Body of pancreas (tissue), 4 donors: ENCODE results near the gene RIN3. TPM values are rescaled to one million over a fixed set of nuclear protein-coding genes. Genes with fewer than 3 reads are reported as not detected.

Experiments
- ATAC-seq: fragments of 150-250 bp; one replicate; pipeline ENCODE4 v1.9.1; 2016
- DNase-seq, 4 donors: peaks; one replicate each; pipeline ENCODE4 v3.0.0-alpha.2; 2019
- H3K27ac ChIP-seq, 4 donors: fragments of 200-600 bp; sonication (generic); 1 replicate in 3 of 4; 2 replicates in 1 of 4; pipeline versions ENCODE4 v1.5.1 to v1.6.1; 2016 to 2019; ENCODE audit warnings: mild to moderate bottlenecking in 1 of 4, mixed read lengths in 1 of 4, moderate library complexity in 1 of 4
- H3K27me3 ChIP-seq, 2 donors: fragments of 200-600 bp; sonication (generic); one replicate each; pipeline ENCODE4 v1.6.0; 2016; ENCODE audit warnings: mild to moderate bottlenecking in 1 of 2
- H3K36me3 ChIP-seq, 2 donors: fragments of 200-600 bp; sonication (generic); replicated peaks in 1 of 2; 2 replicates each; pipeline ENCODE4 v1.5.1; 2016; ENCODE audit warnings: low read depth in 2 of 2; ENCODE audit not compliant: insufficient read depth in 1 of 2
- H3K4me1 ChIP-seq: fragments of 200-600 bp; sonication (generic); one replicate; pipeline ENCODE4 v1.6.0; 2016
- H3K4me3 ChIP-seq, 2 donors: fragments of 200-600 bp; sonication (generic); 1 replicate in 1 of 2; 2 replicates in 1 of 2; pipeline ENCODE4 v1.5.1; 2016 to 2019
- H3K9me3 ChIP-seq, 3 donors: fragments of 200-600 bp; sonication (generic); 1 replicate in 2 of 3; 2 replicates in 1 of 3; pipeline ENCODE4 v1.5.1; 2016
- POLR2A ChIP-seq, 3 donors: fragments of 450-650 bp; IDR thresholded peaks; one replicate each; pipeline ENCODE4 v1.6.1; 2016; ENCODE audit warnings: antibody characterized with exemption in 3 of 3, mild to moderate bottlenecking in 2 of 3
- WGBS, 2 donors: methylation state at CpG; one replicate each; pipeline ENCODE4 v1.1.5; 2017; 5-methylcytosine and 5-hydroxymethylcytosine counted together
- intact Hi-C: fragments of 100-400 bp; cut with DNase I; formaldehyde crosslinking; loops from one replicate; pipeline ENCODE4 v1.15.1; 2023
- total RNA-seq, 2 donors: library from RNA; depleted of rRNA; stranded (reverse); fragments of >200 nt; gene quantifications; one replicate each; pipeline ENCODE4 v1.1.0, GENCODE V29; 2016
- TF ChIP-seq, protein P1 (sequence below), 7 experiments: fragments of 450-650 bp in 4 of 7; fragments of 200-600 bp in 3 of 7; sonication (generic) in 3 of 7; IDR thresholded peaks; one replicate each; pipeline ENCODE4 v1.5.1; 2016 to 2019; ENCODE audit warnings: antibody characterized with exemption in 7 of 7

Gene RIN3
- total RNA-seq, 2 donors from 2014 or later: 2.6 to 3.3 TPM

DNA sequence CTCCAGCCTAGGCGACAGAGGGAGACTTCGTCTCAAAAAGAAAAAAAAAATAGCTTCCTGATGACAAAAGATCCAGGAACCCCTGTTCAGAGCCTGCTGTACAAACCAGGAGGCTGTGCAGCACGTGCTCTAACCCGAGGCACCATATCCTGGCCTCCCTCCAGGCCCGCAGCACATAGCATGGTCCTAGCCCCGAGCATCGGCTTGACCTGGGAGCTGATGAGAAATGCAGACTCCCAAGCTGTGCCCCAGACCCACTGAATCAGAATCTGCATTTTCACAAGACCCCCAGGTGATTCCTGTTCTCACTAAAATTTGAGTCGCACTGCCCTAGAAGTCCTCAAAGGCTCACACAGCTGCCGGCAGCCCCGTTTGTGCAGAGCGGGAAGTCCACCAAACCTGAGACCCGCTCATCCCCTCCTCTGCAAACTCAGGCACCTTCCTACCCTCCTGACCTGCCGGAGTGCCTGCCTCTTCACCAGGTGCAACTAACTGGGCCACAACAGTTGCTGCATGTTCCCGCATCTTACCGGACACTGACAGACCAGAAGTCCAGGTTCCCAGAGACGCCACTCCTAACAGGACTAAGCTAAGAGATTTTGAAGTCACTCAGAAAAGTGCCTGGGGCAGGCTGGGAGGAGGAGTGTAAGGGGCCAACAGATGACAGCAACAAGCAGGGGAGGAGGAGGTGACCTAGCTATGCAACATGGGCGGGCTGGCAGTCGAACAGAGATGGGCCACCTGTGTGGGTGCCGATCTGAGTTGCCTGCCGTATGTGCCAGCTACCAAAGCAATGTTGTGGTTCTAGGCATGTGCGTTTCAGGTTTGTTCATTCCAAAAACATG is 24.0 kb upstream of the RIN3 start:
- Histone ChIP-seq H3K4me1 (no peaks in the 10 kb centered on the region), H3K27me3 (no peaks in the 10 kb centered on the region), H3K36me3 (no peaks in the 10 kb centered on the region), H3K27ac (peak overlapping the region in 1 of 4 donors; percentile 37), H3K9me3 (no peaks in the 10 kb centered on the region), H3K4me3 (no peak overlapping the region)
- intact Hi-C loops: no loop called here
- 71 to 79% methylated on average over 21 of the region's 21 CpGs for WGBS, 2 donors
- DNase-seq: no peak
- no peak for ATAC-seq
- TF ChIP-seq POLR2A (IDR thresholded peaks at IDR 0.05): no peak
- TF ChIP-seq, protein P1, sequence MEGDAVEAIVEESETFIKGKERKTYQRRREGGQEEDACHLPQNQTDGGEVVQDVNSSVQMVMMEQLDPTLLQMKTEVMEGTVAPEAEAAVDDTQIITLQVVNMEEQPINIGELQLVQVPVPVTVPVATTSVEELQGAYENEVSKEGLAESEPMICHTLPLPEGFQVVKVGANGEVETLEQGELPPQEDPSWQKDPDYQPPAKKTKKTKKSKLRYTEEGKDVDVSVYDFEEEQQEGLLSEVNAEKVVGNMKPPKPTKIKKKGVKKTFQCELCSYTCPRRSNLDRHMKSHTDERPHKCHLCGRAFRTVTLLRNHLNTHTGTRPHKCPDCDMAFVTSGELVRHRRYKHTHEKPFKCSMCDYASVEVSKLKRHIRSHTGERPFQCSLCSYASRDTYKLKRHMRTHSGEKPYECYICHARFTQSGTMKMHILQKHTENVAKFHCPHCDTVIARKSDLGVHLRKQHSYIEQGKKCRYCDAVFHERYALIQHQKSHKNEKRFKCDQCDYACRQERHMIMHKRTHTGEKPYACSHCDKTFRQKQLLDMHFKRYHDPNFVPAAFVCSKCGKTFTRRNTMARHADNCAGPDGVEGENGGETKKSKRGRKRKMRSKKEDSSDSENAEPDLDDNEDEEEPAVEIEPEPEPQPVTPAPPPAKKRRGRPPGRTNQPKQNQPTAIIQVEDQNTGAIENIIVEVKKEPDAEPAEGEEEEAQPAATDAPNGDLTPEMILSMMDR (IDR thresholded peaks at IDR 0.05): no peak

DNA sequence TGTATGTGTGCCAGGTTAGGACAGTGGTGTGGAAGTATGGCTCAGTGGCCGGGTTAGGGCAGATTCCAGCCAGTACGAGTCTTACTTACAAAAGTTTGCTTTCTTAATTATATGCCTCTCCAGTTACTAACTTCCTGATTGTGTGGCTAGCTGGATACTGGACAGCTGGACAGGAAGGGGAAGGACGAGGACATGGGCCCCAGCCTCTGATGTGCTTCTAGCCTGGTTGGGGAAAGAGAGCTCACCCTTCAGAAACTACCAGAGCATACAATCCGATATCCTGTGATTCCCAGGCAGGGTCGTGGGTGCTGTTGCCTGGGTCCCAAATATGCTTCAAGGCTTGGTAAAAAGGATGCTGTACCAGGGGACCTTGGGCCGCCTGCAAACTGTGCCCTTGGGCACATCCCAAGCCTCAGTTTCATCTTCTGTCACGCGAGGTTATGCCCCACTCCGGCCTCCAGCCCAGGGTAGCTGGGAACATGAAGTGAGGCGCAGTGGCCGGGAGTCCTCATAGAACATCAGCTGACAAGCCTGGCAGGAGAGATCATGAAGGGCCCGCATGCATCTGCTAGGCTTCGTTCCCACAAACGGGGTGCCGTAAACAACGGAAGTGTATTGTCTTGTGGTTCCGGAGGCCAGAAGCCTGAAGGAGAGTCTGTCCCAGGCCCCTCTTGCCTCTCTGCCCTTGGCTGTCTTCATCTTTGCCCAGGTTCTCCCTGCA is 23.2 kb upstream of the RIN3 start:
- 68 to 73% methylated on average over 12 to 17 of the region's 17 CpGs for whole genome bisulfite sequencing, 2 donors
- H3K4me3 ChIP-seq: no peak overlapping the region
- TF ChIP-seq POLR2A (IDR thresholded peaks at IDR 0.05): no peak
- TF ChIP-seq, protein P1 (IDR thresholded peaks at IDR 0.05): no peak
- H3K27ac ChIP-seq: peak overlapping the region in 1 of 4 donors; percentile 37
- H3K9me3 ChIP-seq: no peaks in the 10 kb centered on the region
- DNase-seq (no peak), ATAC-seq (no peak)
- no peaks in the 10 kb centered on the region for H3K27me3 ChIP-seq
- no peaks in the 10 kb centered on the region for H3K4me1 ChIP-seq
- no peaks in the 10 kb centered on the region for H3K36me3 ChIP-seq
- intact Hi-C loops: no loop called here

DNA sequence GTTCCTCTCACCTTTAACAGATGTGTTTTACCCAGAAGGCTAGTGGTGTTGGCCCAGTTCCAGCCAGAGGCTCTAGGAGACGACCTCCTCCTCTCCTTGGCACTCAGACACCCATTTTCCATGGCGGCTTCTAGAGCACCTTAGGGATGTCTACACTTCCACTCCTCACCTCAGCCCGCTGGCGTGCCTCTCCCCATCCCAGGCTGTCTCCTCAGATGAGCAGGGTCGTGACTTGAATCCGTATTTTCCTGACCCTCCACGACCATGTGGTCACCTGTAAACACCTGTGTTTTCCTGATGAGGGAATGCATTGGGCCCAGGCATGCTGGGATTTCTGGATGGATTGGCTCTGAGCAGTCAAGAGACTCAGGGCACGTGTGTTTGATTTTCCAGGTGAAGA is 21.8 kb upstream of the RIN3 start:
- DNase-seq: no peak
- Histone ChIP-seq H3K4me1 (no peaks in the 10 kb centered on the region), H3K4me3 (no peak overlapping the region), H3K27ac (peak overlapping the region in 1 of 4 donors; percentile 36), H3K36me3 (no peaks in the 10 kb centered on the region), H3K27me3 (no peaks in the 10 kb centered on the region), H3K9me3 (no peaks in the 10 kb centered on the region)
- no peak for ATAC-seq
- TF ChIP-seq, protein P1 (IDR thresholded peaks at IDR 0.05): no peak
- no peak for TF ChIP-seq POLR2A (IDR thresholded peaks at IDR 0.05)
- 60 to 81% methylated on average over 6 to 8 of the region's 8 CpGs for WGBS, 2 donors
- intact Hi-C loops: no loop called here

DNA sequence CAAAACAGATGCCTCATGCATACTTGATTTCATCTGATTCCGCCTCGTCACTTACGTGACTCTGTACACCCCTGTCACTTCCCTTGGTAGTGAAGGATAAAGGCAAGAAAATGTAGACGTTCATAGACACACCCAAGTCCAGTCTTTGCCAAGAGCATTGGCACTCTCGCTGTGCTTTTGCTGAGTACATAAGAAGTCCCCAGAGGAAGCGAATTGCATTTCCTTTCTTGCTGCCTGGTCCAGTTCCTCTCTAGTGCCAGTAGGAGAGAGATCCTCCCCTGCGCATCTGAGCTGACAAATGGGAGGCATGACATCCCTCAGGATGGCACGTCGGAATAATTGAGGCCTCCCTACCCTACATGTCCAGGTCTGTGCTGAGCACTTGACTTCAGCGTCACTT is 21.3 kb upstream of the RIN3 start:
- H3K4me1 ChIP-seq: no peaks in the 10 kb centered on the region
- ATAC-seq: no peak
- intact Hi-C loops: no loop called here
- TF ChIP-seq POLR2A (IDR thresholded peaks at IDR 0.05): peak in 1 of 3 donors; percentile 21
- TF ChIP-seq, protein P1 (IDR thresholded peaks at IDR 0.05): peak in 1 of 7 experiments; percentile 7
- no peaks in the 10 kb centered on the region for H3K36me3 ChIP-seq
- whole genome bisulfite sequencing, 2 donors: 60 to 67% methylated on average over 10 of the region's 10 CpGs
- H3K9me3 ChIP-seq: no peaks in the 10 kb centered on the region
- DNase-seq: peak in 1 of 4 donors; percentile 65
- no peak overlapping the region for H3K4me3 ChIP-seq
- H3K27ac ChIP-seq: peak overlapping the region in 1 of 4 donors; percentile 36
- no peaks in the 10 kb centered on the region for H3K27me3 ChIP-seq
